Stimulated activated CD8-positive, alpha-beta memory T cell treated with anti-CD3 and anti-CD28 coated beads, Interleukin-4, amount 100 ng/mL, for 1 hour (primary cell): ENCODE data around the gene CPVL.

Source experiments
- DNase-seq, 2 donors: peaks; one replicate each; pipeline ENCODE4 v3.0.0-alpha.2; 2020; ENCODE audit warnings: low read depth in 2 of 2, low spot score in 1 of 2

Gene CPVL

DNA sequence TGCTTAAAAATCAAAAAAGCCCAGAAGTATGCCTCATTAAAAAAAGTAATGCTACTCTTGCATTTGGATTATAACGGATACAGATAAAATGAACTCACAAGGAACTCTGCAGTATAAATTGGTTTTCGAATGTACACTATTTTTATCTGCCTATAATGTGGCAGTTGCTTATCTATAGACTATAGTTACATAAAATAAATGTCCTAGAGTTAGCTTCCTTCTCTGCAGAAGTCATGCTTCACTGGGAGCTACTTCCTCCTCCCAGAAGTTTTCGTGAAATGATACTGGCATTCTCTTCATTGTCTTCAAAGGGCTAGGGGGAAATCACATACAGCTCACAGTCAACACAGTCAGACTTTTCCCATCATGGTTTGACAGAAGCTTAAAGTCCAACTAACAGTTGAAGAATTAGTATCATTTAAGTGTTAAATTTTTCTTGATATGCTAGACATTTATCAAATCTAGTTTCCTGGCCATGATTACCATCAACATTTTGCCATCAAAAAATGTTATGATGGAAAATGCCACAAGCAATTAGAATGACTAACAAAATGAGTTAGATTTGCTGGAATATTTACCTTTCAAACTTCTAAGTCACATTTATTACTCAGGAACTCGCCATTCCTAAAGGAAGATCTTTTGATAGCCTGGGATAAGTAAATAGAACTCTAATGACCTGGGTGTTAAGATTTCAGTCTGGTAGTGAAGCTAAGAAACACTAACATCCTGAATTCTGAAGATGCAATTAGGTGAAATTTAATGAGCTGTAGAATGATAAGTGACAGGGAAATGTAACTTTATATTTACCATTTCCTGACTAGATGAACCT lies 100.9 kb downstream of the CPVL start:
- no peak for DNase-seq

DNA sequence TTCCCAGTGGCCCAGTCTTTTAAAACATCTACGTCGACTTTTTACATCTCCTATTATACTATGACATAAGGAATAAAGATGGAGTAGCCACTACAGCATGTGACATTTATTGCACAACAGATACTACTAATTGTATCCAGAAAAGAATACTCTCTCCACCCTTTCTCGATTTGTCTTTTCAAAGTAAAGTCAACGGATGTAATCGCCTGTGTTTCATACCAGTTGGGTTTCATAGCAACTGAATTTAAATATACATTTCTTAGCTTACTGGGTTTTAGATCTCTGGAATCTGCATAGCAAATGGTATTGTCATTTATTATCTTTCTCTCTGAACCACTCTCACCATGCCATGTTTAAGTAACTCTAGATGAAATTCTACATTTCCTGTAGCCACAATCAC lies 101.8 kb downstream of the CPVL start:
- DNase-seq = no peak

DNA sequence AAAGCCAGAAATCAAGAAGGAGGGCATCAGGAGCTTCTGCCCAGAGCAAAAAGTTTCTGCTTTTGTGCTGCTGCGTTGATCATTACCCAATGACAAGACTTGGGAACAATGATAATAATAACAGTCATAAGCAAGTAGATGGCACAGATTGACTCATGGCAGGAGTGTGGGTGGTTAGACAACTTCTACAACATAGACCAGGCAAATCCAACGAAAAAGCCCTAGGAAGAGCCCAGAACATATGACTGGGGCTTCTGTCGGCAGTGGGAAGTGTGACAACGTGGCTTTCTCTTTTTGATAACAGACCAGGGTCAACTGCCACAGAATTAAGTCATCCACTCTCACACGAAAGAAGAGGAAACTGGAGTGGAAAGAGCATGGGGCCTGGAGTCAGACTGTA lies 102.8 kb downstream of the CPVL start:
- no peak for DNase-seq

DNA sequence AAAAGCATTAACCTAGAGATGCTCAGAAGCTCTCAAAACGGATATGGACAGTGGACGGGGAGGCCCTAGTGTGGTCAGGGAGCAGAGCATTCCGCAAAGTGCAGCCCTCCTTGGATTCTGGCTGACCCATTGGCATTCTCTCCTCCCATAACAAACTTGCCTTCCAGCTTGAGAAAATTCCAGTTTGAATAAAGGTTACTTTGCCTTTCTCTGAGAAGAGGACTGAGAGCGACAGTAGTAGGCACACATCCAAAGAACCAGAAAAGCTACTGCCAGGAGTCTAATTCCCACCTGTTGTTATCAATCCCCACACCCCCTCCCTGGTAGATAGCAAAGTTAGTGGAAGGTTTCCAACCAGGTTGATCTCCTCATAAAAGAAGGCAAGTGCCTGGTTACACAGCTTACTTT lies 103.5 kb downstream of the CPVL start:
- no peak for DNase-seq

DNA sequence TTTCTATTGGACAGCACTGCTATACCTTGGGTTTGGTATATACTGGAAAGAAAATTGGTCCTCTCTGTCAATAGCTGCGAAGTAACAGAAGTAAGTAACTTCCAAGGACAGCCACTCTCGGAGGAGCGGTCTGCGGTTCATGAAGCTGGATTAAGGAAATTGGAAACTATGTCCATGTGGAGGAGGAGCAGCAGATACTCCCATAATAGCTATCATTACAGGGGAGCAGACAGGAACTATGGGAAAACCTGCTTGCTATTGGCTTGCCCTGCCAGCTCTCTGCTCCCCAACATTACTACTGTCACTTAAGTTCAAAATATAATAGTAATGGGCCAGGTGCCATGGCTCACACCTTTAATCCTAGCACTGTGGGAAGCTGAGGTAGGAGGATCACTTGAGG lies 104.3 kb downstream of the CPVL start:
- no peak for DNase-seq

DNA sequence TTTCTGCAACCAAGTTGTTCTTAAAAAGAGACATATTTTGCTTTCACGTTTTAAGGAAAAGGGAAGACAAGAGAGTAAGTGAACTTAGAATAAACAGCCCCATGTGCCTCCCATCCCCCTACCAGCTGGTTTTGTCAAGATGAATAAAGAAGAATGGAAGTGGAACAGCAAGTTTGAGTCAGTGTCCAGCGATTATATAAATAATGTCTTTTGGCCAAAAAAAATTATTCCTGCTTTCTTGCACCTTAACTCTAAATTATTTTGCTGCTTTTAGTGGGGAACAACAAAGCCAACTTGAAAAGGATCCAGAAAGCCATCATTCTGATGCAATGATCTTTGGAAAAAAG lies 105.8 kb downstream of the CPVL start:
- no peak for DNase-seq

DNA sequence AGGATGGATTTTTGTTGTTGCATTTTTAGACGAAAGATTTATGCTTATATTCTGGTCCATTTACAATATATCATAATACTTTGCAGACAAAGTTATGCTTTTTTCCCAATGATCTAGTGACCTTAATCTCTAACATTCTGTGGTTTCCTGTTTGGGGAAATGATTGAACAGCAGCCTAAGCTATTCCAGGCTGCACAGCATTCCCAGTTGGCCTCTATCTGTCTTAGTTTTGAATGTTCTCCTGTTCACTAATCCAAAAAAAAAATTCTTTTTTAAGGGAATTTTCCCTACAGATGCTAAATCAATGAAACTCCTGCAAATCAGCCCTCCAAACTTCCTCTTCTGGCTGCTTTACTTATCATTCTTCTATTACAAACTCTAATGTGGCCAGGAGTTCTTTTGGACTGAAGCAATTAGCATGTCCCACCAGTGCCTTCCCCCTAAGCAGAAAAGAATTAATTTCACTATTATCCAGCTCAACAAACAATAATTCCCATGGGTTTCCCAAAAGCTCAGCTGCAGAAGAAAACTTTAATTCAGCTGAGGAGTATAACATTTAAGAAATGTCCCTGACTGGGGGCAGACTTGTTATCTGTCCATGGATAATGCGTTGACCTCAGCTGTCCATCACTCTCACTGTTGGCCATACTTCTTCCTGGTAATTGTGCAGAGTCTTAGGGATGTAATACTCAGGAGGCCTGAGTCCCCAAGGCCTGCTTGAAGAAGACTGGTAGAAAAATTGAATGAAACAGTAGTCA lies 106.3 kb downstream of the CPVL start:
- no peak for DNase-seq

DNA sequence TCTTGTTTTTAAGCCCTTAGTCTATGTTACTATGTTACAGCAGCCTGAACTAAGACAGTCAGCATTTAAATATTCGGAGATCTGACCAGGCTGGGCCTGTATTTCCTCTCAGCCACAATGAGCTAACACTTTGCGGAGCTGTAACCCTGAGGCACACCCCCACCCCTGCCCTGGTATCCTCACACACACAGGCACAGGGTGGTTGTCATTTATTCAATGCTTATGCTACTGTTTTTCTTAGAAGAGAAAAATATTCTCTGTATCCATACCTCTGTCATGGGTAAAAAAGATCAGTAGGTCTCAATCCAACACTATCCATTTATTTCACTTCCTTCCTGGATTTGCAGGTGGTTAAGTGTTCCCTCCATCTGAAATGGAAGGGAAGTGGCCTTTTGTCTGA lies 107.9 kb downstream of the CPVL start:
- no peak for DNase-seq

DNA sequence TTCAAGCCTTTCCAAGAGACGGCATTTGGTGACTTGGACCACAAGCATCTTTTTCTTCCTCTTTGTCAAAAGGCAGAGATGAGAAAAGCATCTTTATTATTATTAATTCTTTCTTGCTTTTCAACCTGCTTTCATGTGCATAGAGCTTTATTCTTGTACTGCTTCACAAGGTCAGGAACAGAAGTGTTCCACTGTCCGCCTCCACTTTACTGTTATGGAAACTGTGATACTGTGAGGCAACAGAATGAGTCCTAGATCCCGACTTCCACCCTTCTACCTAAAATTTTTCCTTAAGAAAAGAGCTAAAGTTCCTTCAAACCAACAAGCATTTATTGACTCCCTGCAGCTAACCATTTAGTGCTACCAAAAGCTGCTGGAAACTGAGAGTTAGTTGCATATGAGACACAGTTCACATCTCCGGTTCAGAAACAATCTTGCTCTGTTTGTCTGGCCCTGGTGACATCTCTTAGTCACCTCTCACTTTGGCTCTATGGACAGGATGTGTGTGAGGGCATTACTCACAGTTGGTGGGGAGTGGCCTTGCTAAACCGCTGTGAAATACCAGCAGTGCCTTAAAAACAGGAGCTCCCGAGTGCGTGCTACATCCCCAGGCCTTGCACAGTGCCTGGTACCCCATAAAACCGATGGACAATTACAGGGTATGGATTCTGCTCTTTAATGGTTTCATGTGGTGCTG lies 111.1 kb downstream of the CPVL start:
- peak in 1 of 2 donors; percentile 1 for DNase-seq

DNA sequence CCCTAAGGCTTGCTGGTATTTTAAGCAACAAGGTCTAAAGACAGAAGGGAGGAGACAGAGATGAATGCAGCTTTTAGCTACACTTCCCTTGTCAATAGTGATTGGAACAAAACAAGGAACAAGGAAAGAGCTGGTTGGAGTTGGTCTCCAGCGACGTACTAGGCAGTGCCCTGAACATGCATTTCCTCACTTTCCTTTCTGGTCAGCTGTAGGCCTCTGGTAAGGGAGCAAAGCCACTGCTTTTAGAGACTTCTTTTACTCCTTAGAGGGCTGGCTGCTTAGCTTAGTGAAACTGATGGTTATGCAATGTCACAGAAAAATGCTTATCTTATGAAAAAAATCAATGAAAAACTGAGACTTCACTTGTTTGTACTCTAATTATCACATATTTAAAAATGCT lies 112.8 kb downstream of the CPVL start:
- no peak for DNase-seq

DNA sequence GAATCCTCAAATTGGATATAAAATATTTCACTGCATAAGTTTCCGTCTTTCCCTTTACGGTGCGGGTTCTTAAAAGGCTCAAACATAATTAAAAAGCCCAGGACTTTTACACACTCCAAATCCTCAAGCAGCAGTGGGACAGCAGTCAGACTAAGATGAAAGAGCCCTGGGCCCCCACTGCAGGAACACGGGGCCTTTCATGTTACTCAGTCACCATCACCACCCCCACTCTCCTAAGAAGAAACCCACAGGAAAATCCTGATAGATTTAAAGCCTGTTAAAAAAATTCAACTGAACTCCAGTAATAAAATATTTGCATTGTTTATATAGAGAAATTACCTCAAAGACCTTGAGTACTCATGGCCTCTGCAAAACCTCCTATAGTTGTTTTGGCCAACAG lies 114.2 kb downstream of the CPVL start:
- no peak for DNase-seq

DNA sequence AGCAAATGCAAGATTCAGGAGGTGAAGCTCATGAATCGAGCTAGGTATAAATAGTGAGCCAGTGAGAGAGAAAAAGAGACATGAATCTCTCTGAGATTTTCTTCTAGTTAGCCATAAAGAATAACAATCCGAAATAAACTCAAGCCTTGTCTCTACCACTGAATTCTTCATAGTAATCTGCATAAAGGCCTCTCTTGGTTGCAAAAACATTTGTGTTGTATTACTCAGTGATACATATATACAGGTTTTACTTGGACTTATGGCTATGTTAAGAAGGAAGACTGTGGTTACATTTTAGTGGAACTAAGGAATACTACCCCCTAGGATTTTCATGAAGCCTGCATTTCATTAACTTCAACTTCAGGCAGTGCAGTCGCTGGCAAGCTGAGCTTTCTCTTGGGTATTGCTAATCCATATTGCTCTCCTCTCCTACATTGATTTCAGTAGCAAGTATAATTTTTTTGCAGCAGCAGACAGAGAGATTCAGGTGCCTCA lies 115.5 kb downstream of the CPVL start:
- no peak for DNase-seq

DNA sequence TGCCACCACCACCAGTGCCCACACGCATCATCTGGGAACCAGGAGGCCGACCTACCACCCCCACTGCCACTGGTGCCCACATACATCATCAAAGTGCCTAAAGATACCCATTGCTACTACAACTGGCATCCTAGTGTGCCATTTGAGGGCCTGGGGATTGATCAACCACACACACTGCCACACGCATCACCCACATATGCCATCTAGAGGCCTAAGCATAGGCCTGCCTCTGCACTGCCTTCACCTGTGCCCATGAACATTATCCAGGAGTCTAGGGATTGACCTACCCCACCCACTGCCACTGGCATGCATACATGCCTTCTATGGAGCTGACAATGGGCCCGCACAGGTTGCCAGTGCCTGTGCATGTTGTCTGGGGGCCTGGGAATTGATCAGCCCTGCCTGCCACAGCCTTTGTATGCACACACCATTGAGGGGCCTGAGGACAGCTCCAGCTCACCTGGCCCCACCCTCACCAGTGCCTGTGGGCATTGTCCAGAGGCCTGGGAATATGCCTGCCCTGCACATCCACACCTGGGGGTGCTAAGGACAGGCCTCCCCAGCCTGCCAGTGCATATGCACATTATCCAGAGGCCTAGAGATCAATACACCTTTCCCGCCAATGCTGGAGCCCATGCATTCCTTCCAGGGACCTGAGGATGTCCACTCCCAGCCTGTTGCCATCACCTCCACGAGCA lies 123.9 kb downstream of the CPVL start:
- no peak for DNase-seq

DNA sequence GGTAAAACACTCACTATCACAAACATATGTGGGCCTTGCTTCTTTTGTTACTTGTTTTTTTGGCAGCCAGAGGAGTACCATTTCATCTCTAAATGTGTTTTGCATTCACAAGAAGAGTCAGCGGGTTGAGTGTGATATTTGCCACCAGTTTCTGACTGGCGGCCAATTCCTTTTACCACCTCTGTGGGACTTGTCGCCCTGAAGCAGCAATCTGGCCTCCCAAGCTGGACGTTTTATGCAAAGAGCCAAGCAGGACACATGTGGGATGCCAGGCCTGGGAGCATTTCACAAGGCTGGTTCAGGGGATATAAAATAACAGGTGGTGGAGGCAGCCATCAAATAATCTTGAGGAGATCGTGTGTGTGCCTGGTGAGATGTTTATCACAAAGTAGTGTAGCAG lies 126.4 kb downstream of the CPVL start:
- DNase-seq = no peak

DNA sequence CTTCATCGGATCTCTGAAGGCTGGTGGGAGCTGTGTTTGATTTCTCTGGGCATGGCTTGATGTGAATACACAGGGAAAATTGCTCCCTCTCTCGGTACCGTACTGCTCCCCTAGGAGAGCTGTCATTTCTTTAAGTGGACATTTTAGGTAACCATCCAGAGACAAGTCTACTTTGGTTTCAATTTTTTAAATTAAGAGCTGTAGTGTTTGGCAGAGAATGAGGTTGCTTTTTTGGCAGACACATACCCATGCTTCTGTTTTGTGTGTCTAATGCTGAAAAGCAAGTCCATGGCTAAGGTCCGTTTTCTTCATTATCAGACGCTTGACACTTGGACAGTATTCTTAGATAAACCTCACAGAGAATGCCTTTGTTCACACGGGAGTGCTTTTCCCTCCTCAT lies 127.0 kb downstream of the CPVL start:
- DNase-seq = no peak

DNA sequence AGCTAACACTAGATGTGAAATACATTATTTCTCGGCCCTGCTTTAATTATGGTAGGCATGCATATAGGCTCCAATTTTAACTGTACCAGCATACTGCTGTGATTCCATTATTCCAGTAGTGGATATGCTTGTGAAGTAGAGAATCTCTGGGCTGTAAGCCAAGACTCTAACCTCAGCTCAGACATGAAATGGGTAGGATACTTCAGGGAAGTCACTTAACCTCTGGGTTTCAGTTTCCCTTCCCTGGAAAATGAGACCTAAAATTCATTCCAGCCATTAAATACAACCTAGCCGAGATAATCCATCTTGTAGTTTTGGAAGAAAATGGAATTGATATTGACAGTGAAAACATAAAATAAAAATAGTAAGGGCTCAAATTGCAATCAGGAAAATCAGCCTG lies 128.6 kb downstream of the CPVL start:
- DNase-seq = no peak

DNA sequence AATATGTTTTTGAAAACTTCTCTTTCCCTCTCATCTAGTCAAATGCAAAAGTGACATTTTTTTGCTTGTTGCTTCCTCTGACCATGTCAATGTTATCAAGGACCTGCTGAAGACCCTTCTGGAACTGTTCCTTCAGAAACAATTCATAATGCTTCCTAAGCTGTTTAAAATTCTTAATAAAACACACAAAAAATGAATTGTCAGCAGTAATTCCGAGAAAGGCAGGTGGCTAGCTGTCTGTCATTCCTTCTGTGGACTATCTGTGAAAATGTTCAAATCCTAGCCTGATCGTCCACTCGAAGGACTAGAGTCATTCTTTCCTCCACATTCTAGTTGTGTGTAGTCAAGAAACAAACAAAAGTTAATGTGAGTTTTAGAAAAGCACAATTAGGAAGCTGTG lies 131.6 kb downstream of the CPVL start:
- no peak for DNase-seq

DNA sequence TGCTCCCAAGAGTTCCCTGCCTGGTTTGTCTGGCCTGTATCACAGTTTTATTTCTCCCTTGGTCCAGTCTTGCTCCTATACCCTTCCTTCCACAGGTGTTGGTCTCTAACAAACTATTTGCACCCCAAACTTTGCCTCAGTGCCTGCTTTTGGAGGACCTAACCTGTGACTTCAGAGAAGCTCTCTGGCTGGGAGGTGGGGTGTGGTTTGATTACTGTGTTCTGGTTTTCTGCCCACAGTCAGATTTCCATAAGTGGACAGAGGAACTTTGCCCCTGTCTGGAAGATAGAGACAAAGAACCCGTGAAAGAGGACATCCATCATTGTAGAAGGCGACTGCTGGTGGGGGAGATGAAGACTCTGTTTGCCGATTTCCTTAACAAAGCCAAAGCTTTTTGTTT lies 132.4 kb downstream of the CPVL start:
- no peak for DNase-seq

DNA sequence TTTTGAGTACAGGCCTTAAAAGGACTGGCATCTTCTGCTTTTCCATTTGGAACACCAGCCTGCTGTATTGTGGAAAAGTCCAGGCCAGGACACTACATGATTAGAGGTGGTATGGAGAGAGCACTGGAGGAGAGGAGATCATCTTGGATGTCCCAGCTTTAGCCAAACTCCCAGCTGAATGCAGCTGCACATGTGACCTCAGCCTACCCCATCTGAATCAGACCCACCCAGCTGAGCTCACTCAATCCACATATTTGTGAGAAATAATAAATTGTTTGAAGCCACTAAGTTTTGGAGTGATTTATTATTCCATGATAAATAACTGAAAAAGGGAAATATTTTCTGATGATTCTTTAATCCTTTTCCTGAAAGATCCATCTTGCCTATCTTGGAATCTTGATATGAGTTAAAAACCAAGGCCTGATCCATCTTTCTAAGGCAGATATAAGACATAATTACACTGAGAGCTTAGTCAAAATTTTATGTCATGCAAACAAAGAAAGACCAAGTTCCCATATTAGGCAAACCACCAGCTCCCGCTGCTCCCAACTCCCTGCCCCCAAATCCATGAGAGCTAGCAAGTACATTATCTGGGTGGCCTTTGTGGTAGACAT lies 133.1 kb downstream of the CPVL start:
- DNase-seq = no peak

DNA sequence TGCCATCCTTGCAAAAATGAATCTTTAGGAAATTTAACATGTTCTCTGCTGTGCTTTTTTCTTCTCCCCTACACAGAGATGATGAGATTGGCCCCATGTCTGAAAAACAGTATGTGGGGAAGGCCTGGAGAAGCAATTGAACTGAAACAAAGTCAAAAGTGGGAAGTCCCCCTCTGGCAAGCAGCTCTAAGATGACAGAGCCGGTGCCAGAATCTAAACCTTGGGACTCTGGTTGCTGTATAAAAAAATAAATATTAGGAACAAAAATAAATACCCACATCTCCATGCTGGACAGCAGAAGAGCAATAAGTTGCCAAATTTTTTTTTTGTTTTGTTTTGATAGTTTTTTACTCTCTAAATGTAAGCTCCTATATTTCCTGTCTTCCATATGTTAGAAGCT lies 136.4 kb downstream of the CPVL start:
- no peak for DNase-seq

DNA sequence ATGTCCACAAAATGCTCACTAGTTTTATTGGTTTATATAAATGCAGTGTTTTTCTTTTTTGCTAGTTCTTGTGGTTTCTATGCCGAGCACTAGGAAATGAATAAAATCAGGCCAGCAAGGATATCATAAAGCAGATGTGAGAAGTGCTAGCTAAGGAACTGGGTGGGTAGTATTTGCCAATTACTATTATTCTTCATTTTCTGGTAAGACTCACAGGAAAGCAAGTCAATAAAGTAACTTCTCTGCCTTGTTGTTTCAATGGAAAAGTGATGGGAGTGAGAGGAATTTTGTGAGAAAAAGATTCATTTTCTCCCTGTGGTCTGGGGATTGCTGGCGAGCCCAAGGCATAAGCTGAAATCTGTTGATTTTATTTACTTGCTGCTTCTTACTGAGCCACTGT lies 137.7 kb downstream of the CPVL start:
- DNase-seq = no peak
